HG02840 (cell line): Measurements from ENCODE around the gene OR51V1.
"Not testable (repeated sequence)": the region's sequence is repeated elsewhere in the genome, so short reads cannot be mapped to it uniquely, and the experiment has no call there.

ENCODE experiments used
- ATAC-seq: cut with Tn5 transposase; IDR thresholded peaks from one replicate; pipeline ENCODE4 v1.9.1; 2021; ENCODE audit warnings: mild to moderate bottlenecking, moderate library complexity, moderate number of reproducible peaks; ENCODE audit not compliant: unreplicated experiment, low FRiP score

The OR51V1 gene

GRCh38 chr11:5200582-5200981, at the start of gene OR51V1:
OR51V1 (minus strand) TSS chr11:5200682; CDS start chr11:5200682, 0 bp downstream.
- ATAC-seq = no peak

- not testable (repeated sequence) for ATAC-seq
These were observed 49.4 kb upstream of the OR51V1 start, which contains the start of gene HBG1 for GRCh38 chr11:5249807-5250396. HBG1 (minus strand) TSS chr11:5249857; CDS start chr11:5249804, 53 bp downstream.

- not testable (repeated sequence) for ATAC-seq
These were observed 48.0 kb upstream of the OR51V1 start for GRCh38 chr11:5248498-5248897.

- ATAC-seq = no peak
These were observed 47.1 kb upstream of the OR51V1 start for GRCh38 chr11:5247472-5248192.

GRCh38 chr11:5246772-5247471, 46.4 kb upstream of the OR51V1 start:
- ATAC-seq = no peak

GRCh38 chr11:5245155-5245554, 44.7 kb upstream of the OR51V1 start:
- ATAC-seq = no peak

- ATAC-seq = no peak
These were observed 43.3 kb upstream of the OR51V1 start for GRCh38 chr11:5243816-5244180.

- no peak for ATAC-seq
These were observed 42.7 kb upstream of the OR51V1 start for GRCh38 chr11:5242933-5243815.

GRCh38 chr11:5242208-5242607, 41.7 kb upstream of the OR51V1 start:
- ATAC-seq = no peak

GRCh38 chr11:5241458-5241857, 41.0 kb upstream of the OR51V1 start:
- ATAC-seq = no peak

- ATAC-seq = no peak
These were observed 40.0 kb upstream of the OR51V1 start for GRCh38 chr11:5240458-5240857.

- ATAC-seq = no peak
These were observed 39.6 kb upstream of the OR51V1 start for GRCh38 chr11:5240056-5240455.

- no peak for ATAC-seq
These were observed 38.6 kb upstream of the OR51V1 start for GRCh38 chr11:5239046-5239445.

- ATAC-seq = no peak
These were observed 38.0 kb upstream of the OR51V1 start for GRCh38 chr11:5238486-5238885.

GRCh38 chr11:5237420-5237819, 36.9 kb upstream of the OR51V1 start:
- ATAC-seq = no peak

GRCh38 chr11:5235364-5236095, 35.0 kb upstream of the OR51V1 start:
- no peak for ATAC-seq

- ATAC-seq = no peak
These were observed 33.9 kb upstream of the OR51V1 start, which contains the start of gene HBD for GRCh38 chr11:5234381-5234834. HBD (minus strand) TSS chr11:5234483; CDS start chr11:5234433, 50 bp downstream.

GRCh38 chr11:5233307-5233706, 32.8 kb upstream of the OR51V1 start:
- ATAC-seq = no peak

- no peak for ATAC-seq
These were observed 32.3 kb upstream of the OR51V1 start for GRCh38 chr11:5232821-5233220.

GRCh38 chr11:5232176-5232575, 31.7 kb upstream of the OR51V1 start:
- ATAC-seq = no peak
